PFSK-1 (cell line): Measurements from ENCODE around the gene LCNL1.

Source experiments
- FOXP2 ChIP-seq: optimal IDR thresholded peaks from 2 replicates; pipeline ENCODE3; 2011; ENCODE audit warnings: borderline replicate concordance, control low read depth, inconsistent platforms; ENCODE audit not compliant: insufficient read depth; ENCODE audit errors: extremely low read length, extremely low read depth
- POLR2AphosphoS5 ChIP-seq: IDR thresholded peaks from 2 replicates; pipeline ENCODE4 v1.6.1; 2012; ENCODE audit warnings: low read depth, mild to moderate bottlenecking, control low read depth, low read length, moderate library complexity
- REST ChIP-seq, 2 experiments: IDR thresholded peaks; 2 replicates each; pipeline versions ENCODE4 v1.6.1 to v1.8.0; 2011 to 2012; ENCODE audit warnings: low read depth in 2 of 2, low read length in 2 of 2, control low read depth in 1 of 2, inconsistent platforms in 1 of 2, mild to moderate bottlenecking in 1 of 2, moderate library complexity in 1 of 2; ENCODE audit not compliant: insufficient read depth in 1 of 2
- SIN3A ChIP-seq: IDR thresholded peaks from 2 replicates; pipeline ENCODE4 v1.6.1; 2012; ENCODE audit warnings: mild to moderate bottlenecking, low read length, moderate library complexity, borderline replicate concordance; ENCODE audit not compliant: insufficient read depth
- TAF1 ChIP-seq: IDR thresholded peaks from 2 replicates; pipeline ENCODE4 v1.6.1; 2012; ENCODE audit warnings: low read length, control low read depth, borderline replicate concordance; ENCODE audit not compliant: insufficient read depth

The LCNL1 gene

GRCh38 chr9:137000177-137000930, 17.6 kb downstream of the LCNL1 start:
- no peak for TF ChIP-seq REST (IDR thresholded peaks at IDR 0.05; ENCODE audit: insufficient read depth in 1 of 2, low read depth in 2 of 2, low read length in 2 of 2)
- TF ChIP-seq FOXP2, result no peak
- TF ChIP-seq SIN3A, result no peak
- TF ChIP-seq TAF1, result no peak
- TF ChIP-seq POLR2AphosphoS5, result no peak

- TF ChIP-seq POLR2AphosphoS5 (no peak), TAF1 (no peak), SIN3A (no peak), REST (IDR thresholded peaks at IDR 0.05; ENCODE audit: insufficient read depth in 1 of 2, low read depth in 2 of 2, low read length in 2 of 2) (no peak), FOXP2 (no peak)
Observed at GRCh38 chr9:137001857-137002645, 19.3 kb downstream of the LCNL1 start.

- TF ChIP-seq REST (IDR thresholded peaks at IDR 0.05; ENCODE audit: insufficient read depth in 1 of 2, low read depth in 2 of 2, low read length in 2 of 2) (no peak), FOXP2 (no peak), TAF1 (no peak), SIN3A (no peak), POLR2AphosphoS5 (no peak)
Observed at GRCh38 chr9:137002646-137003041, 19.9 kb downstream of the LCNL1 start.

- TF ChIP-seq TAF1 (no peak), POLR2AphosphoS5 (no peak), SIN3A (no peak), FOXP2 (no peak), REST (IDR thresholded peaks at IDR 0.05; ENCODE audit: insufficient read depth in 1 of 2, low read depth in 2 of 2, low read length in 2 of 2) (no peak)
Observed at GRCh38 chr9:137006116-137007003, 23.6 kb downstream of the LCNL1 start.
